ENCODE measurements around the gene TSPO.

DNA sequence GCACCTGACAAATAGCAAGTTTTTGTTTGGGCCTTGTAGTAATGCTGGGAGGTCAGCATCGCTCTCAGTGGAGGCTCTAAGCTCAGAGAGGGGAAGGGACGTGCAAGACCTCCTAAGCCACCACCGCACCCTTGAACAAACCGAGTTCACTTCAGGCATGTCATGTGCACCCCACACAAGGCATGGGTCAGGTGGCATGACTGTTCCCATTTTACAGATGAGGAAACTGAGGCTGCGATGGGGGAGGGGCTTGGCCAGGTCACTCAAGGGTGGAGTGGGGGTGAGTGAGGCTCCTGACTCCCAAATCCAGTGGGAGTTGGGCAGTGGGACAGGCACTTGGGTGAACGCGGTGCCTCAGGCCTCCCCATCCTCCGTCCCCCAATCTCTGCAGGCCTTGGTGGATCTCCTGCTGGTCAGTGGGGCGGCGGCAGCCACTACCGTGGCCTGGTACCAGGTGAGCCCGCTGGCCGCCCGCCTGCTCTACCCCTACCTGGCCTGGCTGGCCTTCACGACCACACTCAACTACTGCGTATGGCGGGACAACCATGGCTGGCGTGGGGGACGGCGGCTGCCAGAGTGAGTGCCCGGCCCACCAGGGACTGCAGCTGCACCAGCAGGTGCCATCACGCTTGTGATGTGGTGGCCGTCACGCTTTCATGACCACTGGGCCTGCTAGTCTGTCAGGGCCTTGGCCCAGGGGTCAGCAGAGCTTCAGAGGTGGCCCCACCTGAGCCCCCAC lies 11.2 kb downstream of the TSPO start:
- TF ChIP-seq, protein P1, sequence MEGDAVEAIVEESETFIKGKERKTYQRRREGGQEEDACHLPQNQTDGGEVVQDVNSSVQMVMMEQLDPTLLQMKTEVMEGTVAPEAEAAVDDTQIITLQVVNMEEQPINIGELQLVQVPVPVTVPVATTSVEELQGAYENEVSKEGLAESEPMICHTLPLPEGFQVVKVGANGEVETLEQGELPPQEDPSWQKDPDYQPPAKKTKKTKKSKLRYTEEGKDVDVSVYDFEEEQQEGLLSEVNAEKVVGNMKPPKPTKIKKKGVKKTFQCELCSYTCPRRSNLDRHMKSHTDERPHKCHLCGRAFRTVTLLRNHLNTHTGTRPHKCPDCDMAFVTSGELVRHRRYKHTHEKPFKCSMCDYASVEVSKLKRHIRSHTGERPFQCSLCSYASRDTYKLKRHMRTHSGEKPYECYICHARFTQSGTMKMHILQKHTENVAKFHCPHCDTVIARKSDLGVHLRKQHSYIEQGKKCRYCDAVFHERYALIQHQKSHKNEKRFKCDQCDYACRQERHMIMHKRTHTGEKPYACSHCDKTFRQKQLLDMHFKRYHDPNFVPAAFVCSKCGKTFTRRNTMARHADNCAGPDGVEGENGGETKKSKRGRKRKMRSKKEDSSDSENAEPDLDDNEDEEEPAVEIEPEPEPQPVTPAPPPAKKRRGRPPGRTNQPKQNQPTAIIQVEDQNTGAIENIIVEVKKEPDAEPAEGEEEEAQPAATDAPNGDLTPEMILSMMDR (IDR thresholded peaks at IDR 0.05; ENCODE audit: low read length), result no peak
- no peak for TF ChIP-seq EZH2 (IDR thresholded peaks at IDR 0.05; ENCODE audit: borderline replicate concordance, low read length)

Measured in OCI-LY1 (cell line).